Measurements from ENCODE around the gene RPS19. TPM values are rescaled to one million over a fixed set of nuclear protein-coding genes. Genes with fewer than 3 reads are reported as not detected.

The RPS19 gene
- total RNA-seq, 1 experiment from 2014 or later: 1,830 TPM

GRCh38 chr19:41815301-41815700, 44.8 kb upstream of the RPS19 start:
- POLR2A ChIA-PET (ENCODE audit: unreplicated experiment): no interaction called here
- intact Hi-C loops (cut with micrococcal nuclease): no loop called here
- BruUV-seq (replicated peaks): no TSS peak
- no peaks in the 10 kb centered on the region for H3K36me3 ChIP-seq (ENCODE audit: low read depth, low read length)
- no peak overlapping the region for H2AFZ ChIP-seq (ENCODE audit: low read length)
- H3K4me1 ChIP-seq (ENCODE audit: insufficient read depth, low read length): no peaks in the 10 kb centered on the region
- no peak for DNase-seq
- ATAC-seq: no peak
- no peak overlapping the region for H3K4me2 ChIP-seq (ENCODE audit: low read length)
- H3K9me3 ChIP-seq (ENCODE audit: low read length): no peaks in the 10 kb centered on the region
- no peaks in the 10 kb centered on the region for H3F3A ChIP-seq (ENCODE audit: low read length, unreplicated experiment)
- no peak for TF ChIP-seq CTCF (conservative IDR thresholded peaks at IDR 0.05; ENCODE audit: low read depth, low read length)
- TF ChIP-seq EZH2phosphoT487 (IDR thresholded peaks at IDR 0.05; ENCODE audit: borderline replicate concordance, low read length): no peak
- no peak for TF ChIP-seq EZH2 (IDR thresholded peaks at IDR 0.05; ENCODE audit: low read length, unreplicated experiment)
- CTCF ChIA-PET: no interaction called here
- no peaks in the 10 kb centered on the region for H3K9me2 ChIP-seq (replicated peaks; ENCODE audit: low read length)
- no peak overlapping the region for H3K4me3 ChIP-seq (ENCODE audit: low read length)
- H4K20me1 ChIP-seq (ENCODE audit: low read length): no peaks in the 10 kb centered on the region
- no peak overlapping the region for H3K27ac ChIP-seq (ENCODE audit: low read length)
- no peaks in the 10 kb centered on the region for H3K27me3 ChIP-seq (ENCODE audit: low read length)
- no peaks in the 10 kb centered on the region for H3K79me2 ChIP-seq (ENCODE audit: low read length)
- no peak overlapping the region for H3K9ac ChIP-seq (ENCODE audit: low read length)

GRCh38 chr19:41816761-41817160, 43.3 kb upstream of the RPS19 start:
- H3K9ac ChIP-seq (ENCODE audit: low read length): no peak overlapping the region
- H3K4me1 ChIP-seq (ENCODE audit: insufficient read depth, low read length): no peaks in the 10 kb centered on the region
- no peaks in the 10 kb centered on the region for H3K79me2 ChIP-seq (ENCODE audit: low read length)
- no TSS peak for BruUV-seq (replicated peaks)
- ATAC-seq (no peak), DNase-seq (no peak)
- no peaks in the 10 kb centered on the region for H3F3A ChIP-seq (ENCODE audit: low read length, unreplicated experiment)
- H3K9me2 ChIP-seq (replicated peaks; ENCODE audit: low read length): no peaks in the 10 kb centered on the region
- CTCF ChIA-PET: no interaction called here
- no peak overlapping the region for H2AFZ ChIP-seq (ENCODE audit: low read length)
- TF ChIP-seq EZH2phosphoT487 (IDR thresholded peaks at IDR 0.05; ENCODE audit: borderline replicate concordance, low read length): no peak
- TF ChIP-seq EZH2 (IDR thresholded peaks at IDR 0.05; ENCODE audit: low read length, unreplicated experiment): no peak
- TF ChIP-seq CTCF (conservative IDR thresholded peaks at IDR 0.05; ENCODE audit: low read depth, low read length): no peak
- no peaks in the 10 kb centered on the region for H3K27me3 ChIP-seq (ENCODE audit: low read length)
- POLR2A ChIA-PET (ENCODE audit: unreplicated experiment): no interaction called here
- no peaks in the 10 kb centered on the region for H3K36me3 ChIP-seq (ENCODE audit: low read depth, low read length)
- H4K20me1 ChIP-seq (ENCODE audit: low read length): no peaks in the 10 kb centered on the region
- no peaks in the 10 kb centered on the region for H3K9me3 ChIP-seq (ENCODE audit: low read length)
- no peak overlapping the region for H3K4me2 ChIP-seq (ENCODE audit: low read length)
- intact Hi-C loops (cut with micrococcal nuclease): no loop called here
- H3K4me3 ChIP-seq (ENCODE audit: low read length): no peak overlapping the region
- no peak overlapping the region for H3K27ac ChIP-seq (ENCODE audit: low read length)

- peak overlapping the region; percentile 85 for H2AFZ ChIP-seq (ENCODE audit: low read length)
- H4K20me1 ChIP-seq (ENCODE audit: low read length): no peaks in the 10 kb centered on the region
- TF ChIP-seq CTCF (conservative IDR thresholded peaks at IDR 0.05; ENCODE audit: low read depth, low read length): peak; percentile 83
- TF ChIP-seq EZH2 (IDR thresholded peaks at IDR 0.05; ENCODE audit: low read length, unreplicated experiment): no peak
- H3K4me2 ChIP-seq (ENCODE audit: low read length): peak overlapping the region; percentile 57; the same call in 1 of the 2 replicates
- H3K9me2 ChIP-seq (replicated peaks; ENCODE audit: low read length): no peaks in the 10 kb centered on the region
- peak overlapping the region; percentile 33; the same call in 1 of the 2 replicates for H3K4me3 ChIP-seq (ENCODE audit: low read length)
- POLR2A ChIA-PET (ENCODE audit: unreplicated experiment): no interaction called here
- ATAC-seq (peak; percentile 87), DNase-seq (peak; percentile 72)
- BruUV-seq (replicated peaks): no TSS peak
- CTCF ChIA-PET: interaction anchor here (0.6 to 1.7 kb wide), 4 partner anchors 28 to 114 kb away, joined by 3 to 19 read pairs (median 5); no protein-coding TSS in a partner anchor
- no peaks in the 10 kb centered on the region for H3K4me1 ChIP-seq (ENCODE audit: insufficient read depth, low read length)
- no peak overlapping the region for H3K27ac ChIP-seq (ENCODE audit: low read length)
- H3K9me3 ChIP-seq (ENCODE audit: low read length): no peaks in the 10 kb centered on the region
- intact Hi-C loops (cut with micrococcal nuclease): loop anchor here (2.0 kb wide), 2 partner anchors 28 to 68 kb away; no protein-coding TSS in a partner anchor
- no peaks in the 10 kb centered on the region for H3F3A ChIP-seq (ENCODE audit: low read length, unreplicated experiment)
- H3K36me3 ChIP-seq (ENCODE audit: low read depth, low read length): no peaks in the 10 kb centered on the region
- H3K27me3 ChIP-seq (ENCODE audit: low read length): no peaks in the 10 kb centered on the region
- H3K79me2 ChIP-seq (ENCODE audit: low read length): no peaks in the 10 kb centered on the region
- no peak overlapping the region for H3K9ac ChIP-seq (ENCODE audit: low read length)
Measured at GRCh38 chr19:41821003-41821735, 38.9 kb upstream of the RPS19 start.

Data from PC-3 (cell line).